22Rv1 (cell line): ENCODE results near the gene NFATC3.

ENCODE experiments used
- H3K27ac ChIP-seq: fragments of 450-650 bp; 2 replicates; pipeline ENCODE4 v1.5.1; 2017
- ZFX ChIP-seq: fragments of 450-650 bp; IDR thresholded peaks from 2 replicates; pipeline ENCODE4 v1.6.1; 2017; ENCODE audit warnings: antibody characterized with exemption, borderline replicate concordance
- TF ChIP-seq, protein P1 (sequence below): fragments of 450-650 bp; IDR thresholded peaks from 2 replicates; pipeline ENCODE4 v1.5.1; 2017; ENCODE audit warnings: mild to moderate bottlenecking

NFATC3 gene

DNA sequence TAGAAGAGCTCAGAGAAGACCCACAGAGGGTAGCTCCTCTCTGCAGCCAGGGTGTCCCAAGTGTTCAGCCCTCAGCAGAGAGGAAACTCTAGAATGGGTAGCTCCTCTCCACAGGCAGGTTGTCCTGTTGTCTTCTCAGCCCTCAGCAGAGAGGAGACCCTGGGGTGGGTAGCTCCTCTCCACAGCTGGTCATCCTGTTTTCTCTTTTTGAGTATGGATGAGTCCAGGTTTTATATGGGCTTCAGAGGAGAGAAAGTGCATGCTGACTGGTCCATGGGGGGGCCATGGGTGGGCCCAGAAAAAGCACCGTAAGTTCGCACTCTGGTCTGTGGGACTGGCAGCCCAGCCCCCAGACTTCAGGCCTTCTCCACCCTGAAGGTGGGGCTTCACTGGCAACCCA is 102.3 kb downstream of the NFATC3 start:
- H3K27ac ChIP-seq = no peak overlapping the region
- TF ChIP-seq, protein P1, sequence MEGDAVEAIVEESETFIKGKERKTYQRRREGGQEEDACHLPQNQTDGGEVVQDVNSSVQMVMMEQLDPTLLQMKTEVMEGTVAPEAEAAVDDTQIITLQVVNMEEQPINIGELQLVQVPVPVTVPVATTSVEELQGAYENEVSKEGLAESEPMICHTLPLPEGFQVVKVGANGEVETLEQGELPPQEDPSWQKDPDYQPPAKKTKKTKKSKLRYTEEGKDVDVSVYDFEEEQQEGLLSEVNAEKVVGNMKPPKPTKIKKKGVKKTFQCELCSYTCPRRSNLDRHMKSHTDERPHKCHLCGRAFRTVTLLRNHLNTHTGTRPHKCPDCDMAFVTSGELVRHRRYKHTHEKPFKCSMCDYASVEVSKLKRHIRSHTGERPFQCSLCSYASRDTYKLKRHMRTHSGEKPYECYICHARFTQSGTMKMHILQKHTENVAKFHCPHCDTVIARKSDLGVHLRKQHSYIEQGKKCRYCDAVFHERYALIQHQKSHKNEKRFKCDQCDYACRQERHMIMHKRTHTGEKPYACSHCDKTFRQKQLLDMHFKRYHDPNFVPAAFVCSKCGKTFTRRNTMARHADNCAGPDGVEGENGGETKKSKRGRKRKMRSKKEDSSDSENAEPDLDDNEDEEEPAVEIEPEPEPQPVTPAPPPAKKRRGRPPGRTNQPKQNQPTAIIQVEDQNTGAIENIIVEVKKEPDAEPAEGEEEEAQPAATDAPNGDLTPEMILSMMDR = no peak
- no peak for TF ChIP-seq ZFX

DNA sequence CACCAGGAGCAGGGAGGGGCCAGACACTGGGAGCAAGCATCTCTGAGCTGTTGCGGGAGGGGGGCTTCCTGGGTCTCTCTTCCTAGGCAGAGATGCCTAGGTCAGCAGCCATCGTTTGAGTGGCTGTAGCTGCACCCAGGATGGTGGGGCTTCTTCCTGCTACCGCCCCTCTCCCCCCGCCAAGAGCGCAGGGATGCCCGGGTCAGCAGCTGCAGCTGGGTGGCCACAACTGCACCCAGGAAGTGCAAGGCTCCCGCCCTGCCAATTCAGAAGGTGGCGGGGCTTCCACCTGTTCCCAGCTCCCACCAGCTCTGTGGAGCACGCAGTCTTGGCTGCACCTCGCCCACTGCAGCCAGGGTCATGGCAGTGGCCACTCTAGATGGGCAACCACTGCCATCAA is 103.0 kb downstream of the NFATC3 start:
- no peak overlapping the region for H3K27ac ChIP-seq
- no peak for TF ChIP-seq ZFX
- TF ChIP-seq, protein P1 = no peak

DNA sequence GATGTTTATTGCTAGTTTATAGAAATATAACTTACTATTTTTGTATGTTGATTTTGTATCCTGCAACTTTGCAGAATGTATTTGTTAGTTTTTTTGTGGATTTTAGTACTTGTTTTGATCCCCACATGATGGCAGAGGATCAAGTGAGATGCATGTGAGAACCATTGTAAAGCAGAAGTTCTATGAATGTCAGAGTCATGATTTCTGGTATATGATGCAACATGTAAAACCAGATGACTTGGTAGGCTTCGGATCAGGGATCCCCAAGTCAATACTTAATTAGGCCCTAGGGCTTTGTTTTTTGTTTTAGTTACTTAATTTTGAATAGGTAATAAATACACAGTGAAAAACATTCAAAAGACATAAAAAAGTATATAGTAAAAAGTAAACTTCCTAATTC is 104.9 kb downstream of the NFATC3 start:
- no peak overlapping the region for H3K27ac ChIP-seq
- no peak for TF ChIP-seq ZFX
- TF ChIP-seq, protein P1 = no peak

DNA sequence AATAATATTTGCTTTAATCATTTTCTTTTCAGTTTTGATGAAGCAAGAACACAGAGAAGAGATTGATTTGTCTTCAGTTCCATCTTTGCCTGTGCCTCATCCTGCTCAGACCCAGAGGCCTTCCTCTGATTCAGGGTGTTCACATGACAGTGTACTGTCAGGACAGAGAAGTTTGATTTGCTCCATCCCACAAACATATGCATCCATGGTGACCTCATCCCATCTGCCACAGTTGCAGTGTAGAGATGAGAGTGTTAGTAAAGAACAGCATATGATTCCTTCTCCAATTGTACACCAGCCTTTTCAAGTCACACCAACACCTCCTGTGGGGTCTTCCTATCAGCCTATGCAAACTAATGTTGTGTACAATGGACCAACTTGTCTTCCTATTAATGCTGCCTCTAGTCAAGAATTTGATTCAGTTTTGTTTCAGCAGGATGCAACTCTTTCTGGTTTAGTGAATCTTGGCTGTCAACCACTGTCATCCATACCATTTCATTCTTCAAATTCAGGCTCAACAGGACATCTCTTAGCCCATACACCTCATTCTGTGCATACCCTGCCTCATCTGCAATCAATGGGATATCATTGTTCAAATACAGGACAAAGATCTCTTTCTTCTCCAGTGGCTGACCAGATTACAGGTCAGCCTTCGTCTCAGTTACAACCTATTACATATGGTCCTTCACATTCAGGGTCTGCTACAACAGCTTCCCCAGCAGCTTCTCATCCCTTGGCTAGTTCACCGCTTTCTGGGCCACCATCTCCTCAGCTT is 105.8 kb downstream of the NFATC3 start:
- H3K27ac ChIP-seq = no peak overlapping the region
- TF ChIP-seq, protein P1 = no peak
- TF ChIP-seq ZFX = no peak

DNA sequence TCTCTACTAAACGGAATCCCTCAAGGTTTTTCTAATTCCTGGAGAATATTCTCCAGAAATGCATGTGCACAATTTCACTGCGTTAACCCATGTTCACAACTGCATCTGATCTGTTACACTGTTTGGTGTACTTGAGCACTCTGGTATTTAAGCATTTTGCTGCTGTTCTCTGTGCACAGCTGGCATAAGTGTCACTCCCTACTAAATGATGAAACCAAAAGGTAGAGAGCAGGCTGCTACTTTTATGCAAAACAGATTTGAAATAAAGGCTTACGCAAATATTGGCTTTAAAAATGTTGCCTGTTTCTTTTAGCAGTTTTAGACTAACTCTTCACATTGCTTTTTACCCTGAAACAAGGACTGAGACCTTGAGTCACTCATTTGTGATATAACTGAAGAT is 109.1 kb downstream of the NFATC3 start:
- TF ChIP-seq, protein P1 = no peak
- no peak for TF ChIP-seq ZFX
- no peak overlapping the region for H3K27ac ChIP-seq

DNA sequence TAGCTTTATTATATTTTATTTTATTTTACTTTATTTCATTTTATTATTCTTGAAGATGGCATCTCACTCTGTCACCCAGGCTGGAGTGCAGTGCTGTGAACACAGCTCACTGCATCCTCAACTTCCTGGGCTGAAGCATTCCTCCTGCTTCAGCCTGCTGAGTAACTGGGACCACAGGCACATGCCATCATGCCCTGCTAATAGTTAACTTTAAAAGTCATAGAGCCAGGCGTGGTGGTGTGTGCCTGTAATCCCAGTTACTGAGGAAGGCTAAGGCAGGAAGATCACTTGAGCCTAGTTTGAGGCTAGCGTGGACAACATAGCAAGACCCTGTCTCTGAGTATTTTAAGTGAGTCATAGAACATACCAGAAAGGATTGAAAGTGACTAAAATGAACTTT is 112.1 kb downstream of the NFATC3 start:
- no peak for TF ChIP-seq ZFX
- TF ChIP-seq, protein P1 = no peak
- no peak overlapping the region for H3K27ac ChIP-seq

DNA sequence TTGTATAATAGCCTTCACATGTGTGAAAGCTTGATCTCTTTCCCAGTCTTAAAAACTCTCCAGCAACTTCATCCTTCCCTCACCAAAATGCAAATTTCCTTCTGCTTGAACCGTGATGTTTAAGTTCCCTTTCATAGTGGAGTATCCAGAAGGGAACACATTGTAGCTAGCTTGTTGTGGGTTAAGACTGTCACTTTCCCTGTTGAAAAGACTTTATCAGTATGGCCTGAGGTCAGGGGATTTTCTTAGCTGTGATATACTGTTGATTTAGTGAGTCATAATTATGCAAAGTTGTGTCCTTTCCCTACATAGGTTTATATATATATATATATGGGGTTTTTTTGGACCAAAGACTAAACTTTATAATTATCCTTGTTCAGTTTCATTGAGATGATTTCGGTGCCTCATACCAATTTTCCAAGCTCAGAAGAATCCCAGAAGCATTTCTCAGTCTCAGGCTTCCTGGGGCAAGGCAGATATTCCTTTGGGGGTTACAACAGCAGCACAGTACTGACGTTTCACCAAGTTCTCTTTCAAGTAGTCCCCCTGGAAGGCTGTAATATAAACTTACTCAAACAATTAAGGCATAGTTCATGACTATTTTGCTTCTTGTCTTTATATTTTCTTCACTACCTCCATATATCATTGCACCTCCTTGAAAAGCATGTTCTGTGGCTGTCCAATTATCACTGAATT is 115.1 kb downstream of the NFATC3 start:
- no peak for TF ChIP-seq ZFX
- TF ChIP-seq, protein P1 = no peak
- no peak overlapping the region for H3K27ac ChIP-seq
